ENCODE results near the gene COL1A1.

COL1A1 gene

GRCh38 chr17:50199803-50200456 lies 1.5 kb downstream of the COL1A1 start:
- DNase-seq (ENCODE audit: low read depth in 2 of 2), result peak in 1 of 2 donors; percentile 21

GRCh38 chr17:50199211-50199802 lies 2.1 kb downstream of the COL1A1 start:
- no peak for DNase-seq (ENCODE audit: low read depth in 2 of 2)

GRCh38 chr17:50198026-50198669 lies 3.3 kb downstream of the COL1A1 start:
- DNase-seq (ENCODE audit: low read depth in 2 of 2), result no peak

GRCh38 chr17:50196826-50197225 lies 4.6 kb downstream of the COL1A1 start:
- no peak for DNase-seq (ENCODE audit: low read depth in 2 of 2)

GRCh38 chr17:50196036-50196435 lies 5.4 kb downstream of the COL1A1 start:
- DNase-seq (ENCODE audit: low read depth in 2 of 2), result no peak

GRCh38 chr17:50194934-50195865 lies 6.2 kb downstream of the COL1A1 start:
- no peak for DNase-seq (ENCODE audit: low read depth in 2 of 2)

GRCh38 chr17:50194140-50194933 lies 7.1 kb downstream of the COL1A1 start:
- no peak for DNase-seq (ENCODE audit: low read depth in 2 of 2)

- DNase-seq (ENCODE audit: low read depth in 2 of 2), result no peak
Measured at GRCh38 chr17:50192618-50193291, 8.7 kb downstream of the COL1A1 start.

GRCh38 chr17:50192144-50192617 lies 9.2 kb downstream of the COL1A1 start:
- no peak for DNase-seq (ENCODE audit: low read depth in 2 of 2)

- DNase-seq (ENCODE audit: low read depth in 2 of 2), result no peak
Measured at GRCh38 chr17:50191359-50192143, 9.9 kb downstream of the COL1A1 start.

- DNase-seq (ENCODE audit: low read depth in 2 of 2), result no peak
Measured at GRCh38 chr17:50190603-50191358, 10.7 kb downstream of the COL1A1 start.

GRCh38 chr17:50190293-50190602 lies 11.2 kb downstream of the COL1A1 start:
- DNase-seq (ENCODE audit: low read depth in 2 of 2), result no peak

GRCh38 chr17:50189550-50190292 lies 11.7 kb downstream of the COL1A1 start:
- no peak for DNase-seq (ENCODE audit: low read depth in 2 of 2)

- no peak for DNase-seq (ENCODE audit: low read depth in 2 of 2)
Measured at GRCh38 chr17:50188921-50189549, 12.4 kb downstream of the COL1A1 start.

- no peak for DNase-seq (ENCODE audit: low read depth in 2 of 2)
Measured at GRCh38 chr17:50188531-50188920, 12.9 kb downstream of the COL1A1 start.

GRCh38 chr17:50187751-50188530 lies 13.5 kb downstream of the COL1A1 start:
- DNase-seq (ENCODE audit: low read depth in 2 of 2), result no peak

GRCh38 chr17:50187394-50187725 lies 14.1 kb downstream of the COL1A1 start:
- no peak for DNase-seq (ENCODE audit: low read depth in 2 of 2)

Data from stimulated activated CD4-positive, alpha-beta T cell treated with anti-CD3 and anti-CD28 coated beads, Interleukin-1b, Interleukin-23, amount 100 ng/mL, for 1 hour (primary cell).